HCT116 (cell line): ENCODE results near the gene LUZP2. TPM values are rescaled to one million over a fixed set of nuclear protein-coding genes. Genes with fewer than 3 reads are reported as not detected.

Experiments
- ATAC-seq: fragments of 200-7000 bp; cut with Tn5 transposase; 2 replicates; pipeline ENCODE4 v1.9.1; 2020; ENCODE audit warnings: mild to moderate bottlenecking, moderate library complexity
- BruUV-seq: library from RNA; stranded (reverse); fragments of 400-500 nt; replicated peaks from 2 replicates; lab custom pipeline; 2021; lab: Mats Ljungman, UMichigan
- CTCF ChIA-PET: fragments of 300-600 bp; sonication (Branson Sonifier 250); formaldehyde crosslinking; loops from one replicate; lab custom pipeline; 2021; ENCODE audit warnings: antibody characterized with exemption; lab: Charles Lee
- POLR2A ChIA-PET: fragments of 300-600, 350-600 bp; sonication (Branson Sonifier 250); formaldehyde crosslinking; loops from one replicate; lab custom pipeline; 2021; ENCODE audit warnings: antibody characterized with exemption; lab: Charles Lee
- RAD21 ChIA-PET, 2 experiments: fragments of 300-600 bp; sonication (Branson Sonifier 250); formaldehyde crosslinking; loops; one replicate each; lab custom pipeline; 2023; ENCODE audit warnings: low total read pairs in 2 of 2; ENCODE audit not compliant: uncharacterized antibody in 2 of 2, unreplicated experiment in 2 of 2, low non-redundant PET in 1 of 2; lab: Charles Lee
- DNase-seq: peaks from one replicate; pipeline ENCODE4 v3.0.0-alpha.2; 2010; ENCODE audit warnings: low read depth, low spot score
- H2AFZ ChIP-seq: fragments of 200-600 bp; shearing (Covaris generic), sonication (generic); 2 replicates; pipeline ENCODE4 v1.6.1; 2017; ENCODE audit warnings: low read depth, mixed run types, mixed read lengths, antibody characterized with exemption, low read length; ENCODE audit not compliant: poor library complexity, severe bottlenecking
- H3K27ac ChIP-seq: 2 replicates; pipeline ENCODE4 v1.5.1; 2012; ENCODE audit warnings: low read depth, low read length
- H3K27me3 ChIP-seq: fragments of 200-600 bp; sonication (generic); 2 replicates; pipeline ENCODE4 v1.6.1; 2016; ENCODE audit warnings: mixed run types, low read length, mixed read lengths; ENCODE audit not compliant: insufficient read depth
- H3K36me3 ChIP-seq, 2 experiments: fragments of 200-500 bp in 1 of 2; fragments of 200-600 bp in 1 of 2; sonication (Bioruptor generic) in 1 of 2; sonication (generic) in 1 of 2; 2 replicates each; pipeline versions ENCODE4 v1.5.1 to v1.6.1; 2014 to 2016; ENCODE audit warnings: low read length in 2 of 2, inconsistent platforms in 1 of 2, mixed read lengths in 1 of 2, mixed run types in 1 of 2; ENCODE audit not compliant: insufficient read depth in 2 of 2, control insufficient read depth in 1 of 2
- H3K4me1 ChIP-seq, 2 experiments: fragments of 200-600 bp in 1 of 2; sonication (generic) in 1 of 2; 2 replicates each; pipeline versions ENCODE4 v1.5.1 to v1.6.1; 2012 to 2017; ENCODE audit warnings: low read length in 2 of 2, inconsistent platforms in 1 of 2, mild to moderate bottlenecking in 1 of 2, mixed read lengths in 1 of 2, mixed run types in 1 of 2, moderate library complexity in 1 of 2; ENCODE audit not compliant: insufficient read depth in 2 of 2, control insufficient read depth in 1 of 2
- H3K4me2 ChIP-seq: fragments of 200-600 bp; sonication (generic); 2 replicates; pipeline ENCODE4 v1.6.1; 2017; ENCODE audit warnings: mixed run types, low read length, mixed read lengths
- H3K4me3 ChIP-seq, 2 experiments: fragments of 200-600 bp in 1 of 2; sonication (generic) in 1 of 2; replicated peaks in 1 of 2; 2 replicates each; pipeline ENCODE4 v1.5.1; 2011 to 2016; ENCODE audit warnings: low read length in 2 of 2, control low read depth in 1 of 2, low read depth in 1 of 2, mild to moderate bottlenecking in 1 of 2, mixed read lengths in 1 of 2, mixed run types in 1 of 2
- H3K79me2 ChIP-seq: fragments of 200-600 bp; sonication (generic); 2 replicates; pipeline ENCODE4 v1.6.1; 2017; ENCODE audit warnings: mild to moderate bottlenecking, mixed run types, low read length, moderate library complexity, mixed read lengths; ENCODE audit not compliant: insufficient read depth
- H3K9ac ChIP-seq: fragments of 200-600 bp; sonication (generic); 2 replicates; pipeline ENCODE4 v1.6.1; 2016; ENCODE audit warnings: low read length, mixed read lengths
- H3K9me2 ChIP-seq: fragments of 200-600 bp; sonication (generic), shearing (Covaris generic); 2 replicates; pipeline ENCODE4 v1.6.1; 2017; ENCODE audit warnings: mixed run types, mild to moderate bottlenecking, moderate library complexity; ENCODE audit not compliant: insufficient read depth
- H3K9me3 ChIP-seq, 2 experiments: fragments of 200-500 bp in 1 of 2; fragments of 200-600 bp in 1 of 2; sonication (Bioruptor generic) in 1 of 2; sonication (generic) in 1 of 2; 2 replicates each; pipeline ENCODE4 v1.6.1; 2014 to 2017; ENCODE audit warnings: low read length in 2 of 2, mixed read lengths in 2 of 2, inconsistent platforms in 1 of 2, low read depth in 1 of 2, mild to moderate bottlenecking in 1 of 2, mixed run types in 1 of 2, moderate library complexity in 1 of 2; ENCODE audit not compliant: control insufficient read depth in 1 of 2, insufficient read depth in 1 of 2
- H4K20me1 ChIP-seq: fragments of 200-600 bp; sonication (generic), shearing (Covaris generic); 2 replicates; pipeline ENCODE4 v1.6.1; 2017; ENCODE audit warnings: mixed run types, mild to moderate bottlenecking, moderate library complexity; ENCODE audit not compliant: insufficient read depth
- CBX3 ChIP-seq: IDR thresholded peaks from 2 replicates; pipeline ENCODE4 v1.6.1; 2012; ENCODE audit warnings: low read depth
- CEBPB ChIP-seq: IDR thresholded peaks from 2 replicates; pipeline ENCODE4 v1.6.1; 2012; ENCODE audit warnings: low read depth
- EGR1 ChIP-seq: IDR thresholded peaks from 2 replicates; pipeline ENCODE4 v1.6.1; 2012; ENCODE audit warnings: low read depth
- ELF1 ChIP-seq: IDR thresholded peaks from 2 replicates; pipeline ENCODE4 v1.6.1; 2012; ENCODE audit warnings: low read depth, borderline replicate concordance
- EZH2 ChIP-seq: fragments of 200-600 bp; sonication (generic); IDR thresholded peaks from 2 replicates; pipeline ENCODE4 v1.6.1; 2017; ENCODE audit warnings: antibody characterized with exemption, mixed run types
- EZH2phosphoT487 ChIP-seq: fragments of 200-600 bp; IDR thresholded peaks from 2 replicates; pipeline ENCODE4 v1.6.1; 2018; ENCODE audit warnings: antibody characterized with exemption, borderline replicate concordance
- FOSL1 ChIP-seq: IDR thresholded peaks from 2 replicates; pipeline ENCODE4 v1.6.1; 2012; ENCODE audit warnings: low read depth
- JUND ChIP-seq: IDR thresholded peaks from 2 replicates; pipeline ENCODE4 v1.6.1; 2012
- POLR2A ChIP-seq: IDR thresholded peaks from 2 replicates; pipeline ENCODE4 v1.7.0; 2011; ENCODE audit warnings: borderline replicate concordance; ENCODE audit not compliant: insufficient read depth, insufficient read length; ENCODE audit errors: extremely low read depth
- POLR2AphosphoS5 ChIP-seq: IDR thresholded peaks from 2 replicates; pipeline ENCODE4 v1.6.1; 2011; ENCODE audit warnings: mild to moderate bottlenecking, low read depth, low read length, moderate library complexity
- RAD21 ChIP-seq: IDR thresholded peaks from 2 replicates; pipeline ENCODE4 v1.6.1; 2012; ENCODE audit warnings: low read depth, mild to moderate bottlenecking
- SIN3A ChIP-seq: IDR thresholded peaks from 2 replicates; pipeline ENCODE4 v1.6.1; 2012; ENCODE audit warnings: low read depth
- SP1 ChIP-seq: IDR thresholded peaks from 2 replicates; pipeline ENCODE4 v1.6.1; 2012; ENCODE audit warnings: low read depth
- SRF ChIP-seq: IDR thresholded peaks from 2 replicates; pipeline ENCODE4 v1.6.1; 2012; ENCODE audit warnings: low read depth
- TCF7L2 ChIP-seq: IDR thresholded peaks from 2 replicates; pipeline ENCODE4 v1.7.0; 2011; ENCODE audit warnings: borderline replicate concordance, inconsistent platforms; ENCODE audit not compliant: insufficient read depth, insufficient read length; ENCODE audit errors: extremely low read depth
- YY1 ChIP-seq: IDR thresholded peaks from 2 replicates; pipeline ENCODE4 v1.6.1; 2011; ENCODE audit warnings: low read length, low read depth, moderate library complexity, mild to moderate bottlenecking; ENCODE audit not compliant: insufficient replicate concordance; ENCODE audit errors: extremely low read depth
- intact Hi-C: fragments of 100-400 bp; cut with micrococcal nuclease; formaldehyde crosslinking; loops from 2 replicates; pipeline ENCODE4 v1.10.0; 2022
- total RNA-seq: library from RNA; stranded (reverse); gene quantifications from one replicate; pipeline ENCODE4 v1.2.1, GENCODE V29; 2021; ENCODE audit not compliant: unreplicated experiment
- TF ChIP-seq, protein P1 (sequence below), 3 experiments: fragments of 200-600 bp in 1 of 3; sonication (generic) in 1 of 3; IDR thresholded peaks in 2 of 3; conservative IDR thresholded peaks in 1 of 3; 2 replicates each; pipeline ENCODE4 v1.5.1; 2012 to 2017; ENCODE audit warnings: low read depth in 2 of 3, low read length in 2 of 3, antibody characterized with exemption in 1 of 3, borderline replicate concordance in 1 of 3, control low read depth in 1 of 3, mild to moderate bottlenecking in 1 of 3, mixed read lengths in 1 of 3, mixed run types in 1 of 3, moderate library complexity in 1 of 3; ENCODE audit not compliant: insufficient read depth in 1 of 3
- TF ChIP-seq, protein P2 (sequence below): IDR thresholded peaks from 2 replicates; pipeline ENCODE4 v1.6.1; 2012
- TF ChIP-seq, protein P3 (sequence below): IDR thresholded peaks from 2 replicates; pipeline ENCODE4 v1.6.1; 2011; ENCODE audit warnings: mild to moderate bottlenecking, low read length, moderate library complexity; ENCODE audit not compliant: insufficient replicate concordance; ENCODE audit errors: extremely low read depth

LUZP2 gene
- total RNA-seq, 1 experiment from 2014 or later = not detected

DNA sequence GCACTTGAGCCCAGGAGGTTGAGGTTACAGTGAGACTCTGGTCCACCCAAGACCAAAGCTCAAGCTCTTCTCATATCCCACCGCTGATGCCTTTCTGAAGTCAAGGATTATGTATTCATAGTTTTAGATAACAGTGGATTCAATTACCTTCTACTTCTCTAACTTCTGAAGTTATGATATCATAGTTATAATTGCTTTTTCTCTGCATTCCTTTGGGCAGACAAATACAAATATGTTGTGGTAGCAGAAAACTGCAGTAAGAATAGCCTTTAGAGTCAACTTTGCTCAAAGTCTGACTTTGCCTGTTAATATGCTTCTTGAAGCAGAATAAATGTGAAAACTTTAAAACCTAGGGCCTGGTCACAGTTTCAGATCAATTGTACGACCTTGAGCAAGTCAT is 94.4 kb downstream of the LUZP2 start:
- no peaks in the 10 kb centered on the region for H3K36me3 ChIP-seq
- no peaks in the 10 kb centered on the region for H3K79me2 ChIP-seq
- POLR2A ChIA-PET = no interaction called here
- no peak overlapping the region for H3K4me3 ChIP-seq
- BruUV-seq = no TSS peak
- H2AFZ ChIP-seq = no peak overlapping the region
- ATAC-seq = no peak
- H3K4me2 ChIP-seq = no peak overlapping the region
- CTCF ChIA-PET = no interaction called here
- RAD21 ChIA-PET = no interaction called here
- no peaks in the 10 kb centered on the region for H4K20me1 ChIP-seq
- no peak for DNase-seq
- intact Hi-C loops = no loop called here
- no peaks in the 10 kb centered on the region for H3K4me1 ChIP-seq
- no peaks in the 10 kb centered on the region for H3K27me3 ChIP-seq
- H3K9me2 ChIP-seq = no peaks in the 10 kb centered on the region
- peaks cover 9 to 17% of the 10 kb centered on the region in 2 experiments; a peak in 2 of 4 replicates for H3K9me3 ChIP-seq
- no peak overlapping the region for H3K9ac ChIP-seq
- no peak for TF ChIP-seq RAD21
- TF ChIP-seq, protein P1, sequence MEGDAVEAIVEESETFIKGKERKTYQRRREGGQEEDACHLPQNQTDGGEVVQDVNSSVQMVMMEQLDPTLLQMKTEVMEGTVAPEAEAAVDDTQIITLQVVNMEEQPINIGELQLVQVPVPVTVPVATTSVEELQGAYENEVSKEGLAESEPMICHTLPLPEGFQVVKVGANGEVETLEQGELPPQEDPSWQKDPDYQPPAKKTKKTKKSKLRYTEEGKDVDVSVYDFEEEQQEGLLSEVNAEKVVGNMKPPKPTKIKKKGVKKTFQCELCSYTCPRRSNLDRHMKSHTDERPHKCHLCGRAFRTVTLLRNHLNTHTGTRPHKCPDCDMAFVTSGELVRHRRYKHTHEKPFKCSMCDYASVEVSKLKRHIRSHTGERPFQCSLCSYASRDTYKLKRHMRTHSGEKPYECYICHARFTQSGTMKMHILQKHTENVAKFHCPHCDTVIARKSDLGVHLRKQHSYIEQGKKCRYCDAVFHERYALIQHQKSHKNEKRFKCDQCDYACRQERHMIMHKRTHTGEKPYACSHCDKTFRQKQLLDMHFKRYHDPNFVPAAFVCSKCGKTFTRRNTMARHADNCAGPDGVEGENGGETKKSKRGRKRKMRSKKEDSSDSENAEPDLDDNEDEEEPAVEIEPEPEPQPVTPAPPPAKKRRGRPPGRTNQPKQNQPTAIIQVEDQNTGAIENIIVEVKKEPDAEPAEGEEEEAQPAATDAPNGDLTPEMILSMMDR (IDR thresholded peaks at IDR 0.05 in 2 of 3, conservative IDR thresholded peaks at IDR 0.05 in 1 of 3; ENCODE audit: borderline replicate concordance in 1 of 3, insufficient read depth in 1 of 3, low read depth in 2 of 3, low read length in 2 of 3) = no peak
- no peak for TF ChIP-seq JUND
- no peak for TF ChIP-seq EGR1
- no peak for TF ChIP-seq SRF
- TF ChIP-seq CEBPB = no peak
- no peak for TF ChIP-seq ELF1
- no peak for TF ChIP-seq TCF7L2
- no peak for TF ChIP-seq SIN3A
- TF ChIP-seq, protein P2, sequence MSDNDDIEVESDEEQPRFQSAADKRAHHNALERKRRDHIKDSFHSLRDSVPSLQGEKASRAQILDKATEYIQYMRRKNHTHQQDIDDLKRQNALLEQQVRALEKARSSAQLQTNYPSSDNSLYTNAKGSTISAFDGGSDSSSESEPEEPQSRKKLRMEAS = no peak
- no peak for TF ChIP-seq EZH2
- TF ChIP-seq YY1 = no peak
- no peak for TF ChIP-seq FOSL1
- TF ChIP-seq, protein P3, sequence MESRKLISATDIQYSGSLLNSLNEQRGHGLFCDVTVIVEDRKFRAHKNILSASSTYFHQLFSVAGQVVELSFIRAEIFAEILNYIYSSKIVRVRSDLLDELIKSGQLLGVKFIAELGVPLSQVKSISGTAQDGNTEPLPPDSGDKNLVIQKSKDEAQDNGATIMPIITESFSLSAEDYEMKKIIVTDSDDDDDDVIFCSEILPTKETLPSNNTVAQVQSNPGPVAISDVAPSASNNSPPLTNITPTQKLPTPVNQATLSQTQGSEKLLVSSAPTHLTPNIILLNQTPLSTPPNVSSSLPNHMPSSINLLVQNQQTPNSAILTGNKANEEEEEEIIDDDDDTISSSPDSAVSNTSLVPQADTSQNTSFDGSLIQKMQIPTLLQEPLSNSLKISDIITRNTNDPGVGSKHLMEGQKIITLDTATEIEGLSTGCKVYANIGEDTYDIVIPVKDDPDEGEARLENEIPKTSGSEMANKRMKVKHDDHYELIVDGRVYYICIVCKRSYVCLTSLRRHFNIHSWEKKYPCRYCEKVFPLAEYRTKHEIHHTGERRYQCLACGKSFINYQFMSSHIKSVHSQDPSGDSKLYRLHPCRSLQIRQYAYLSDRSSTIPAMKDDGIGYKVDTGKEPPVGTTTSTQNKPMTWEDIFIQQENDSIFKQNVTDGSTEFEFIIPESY = no peak
- TF ChIP-seq POLR2A = no peak
- TF ChIP-seq CBX3 = no peak
- TF ChIP-seq SP1 = no peak
- no peak for TF ChIP-seq POLR2AphosphoS5
- TF ChIP-seq EZH2phosphoT487 = no peak
- no peak overlapping the region for H3K27ac ChIP-seq
